PC-9 (cell line): Measurements from ENCODE around the gene LZTS3. TPM values are rescaled to one million over a fixed set of nuclear protein-coding genes. Genes with fewer than 3 reads are reported as not detected.
"Not testable (repeated sequence)": the region's sequence is repeated elsewhere in the genome, so short reads cannot be mapped to it uniquely, and the experiment has no call there.

Experiments used
- BruUV-seq: library from RNA; stranded (reverse); fragments of 400-500 nt; replicated peaks from 2 replicates; lab custom pipeline; 2021; lab: Mats Ljungman, UMichigan
- CTCF ChIA-PET: fragments of 300-600 bp; sonication (Branson Sonifier 250); formaldehyde crosslinking; loops from one replicate; lab custom pipeline; 2022; ENCODE audit warnings: antibody characterized with exemption; lab: Charles Lee
- POLR2A ChIA-PET: fragments of 300-600 bp; sonication (Branson Sonifier 250); formaldehyde crosslinking; loops from one replicate; lab custom pipeline; 2022; ENCODE audit warnings: antibody characterized with exemption; ENCODE audit not compliant: unreplicated experiment; lab: Charles Lee
- DNase-seq, 2 experiments: peaks; one replicate each; pipeline versions ENCODE4 v3.0.0 to v3.0.0-alpha.2; 2015 to 2022; ENCODE audit warnings: mixed read lengths in 1 of 2
- H2AFZ ChIP-seq: fragments of 200-600 bp; sonication (generic); 2 replicates; pipeline ENCODE4 v1.8.1; 2017; ENCODE audit warnings: antibody characterized with exemption
- H3F3A ChIP-seq: fragments of 200-600 bp; sonication (generic); 2 replicates; pipeline ENCODE4 v1.8.1; 2017; ENCODE audit warnings: antibody characterized with exemption, mild to moderate bottlenecking, low read depth; ENCODE audit not compliant: insufficient read depth
- H3K27ac ChIP-seq: fragments of 200-600 bp; sonication (generic); 2 replicates; pipeline ENCODE4 v1.6.1; 2016; ENCODE audit warnings: mixed run types
- H3K27me3 ChIP-seq: fragments of 200-600 bp; sonication (generic); 2 replicates; pipeline ENCODE4 v1.6.1; 2016; ENCODE audit warnings: low read depth, mixed run types; ENCODE audit not compliant: insufficient read depth
- H3K36me3 ChIP-seq: fragments of 200-600 bp; sonication (generic); 2 replicates; pipeline ENCODE4 v1.6.1; 2016; ENCODE audit warnings: low read depth, mixed run types
- H3K4me1 ChIP-seq: fragments of 200-600 bp; sonication (generic); replicated peaks from 2 replicates; pipeline ENCODE4 v1.6.1; 2016; ENCODE audit warnings: mixed run types; ENCODE audit not compliant: insufficient read depth
- H3K4me2 ChIP-seq: fragments of 200-600 bp; sonication (generic); 2 replicates; pipeline ENCODE4 v1.6.1; 2017; ENCODE audit warnings: mixed run types
- H3K4me3 ChIP-seq: fragments of 200-600 bp; sonication (generic); 2 replicates; pipeline ENCODE4 v1.6.1; 2016; ENCODE audit warnings: mixed run types
- H3K79me2 ChIP-seq: fragments of 200-600 bp; sonication (generic); 2 replicates; pipeline ENCODE4 v1.6.1; 2017; ENCODE audit warnings: low read depth, mixed run types
- H3K9me2 ChIP-seq: fragments of 200-600 bp; sonication (generic); 2 replicates; pipeline ENCODE4 v1.8.1; 2017; ENCODE audit warnings: mild to moderate bottlenecking; ENCODE audit not compliant: insufficient read depth
- H3K9me3 ChIP-seq: fragments of 200-600 bp; sonication (generic); 2 replicates; pipeline ENCODE4 v1.8.1; 2016; ENCODE audit warnings: low read depth; ENCODE audit not compliant: insufficient read depth
- H4K20me1 ChIP-seq: fragments of 200-600 bp; sonication (generic); 2 replicates; pipeline ENCODE4 v1.8.1; 2017; ENCODE audit not compliant: insufficient read depth
- CTCF ChIP-seq: fragments of 200-600 bp; sonication (generic); conservative IDR thresholded peaks from 2 replicates; pipeline ENCODE4 v1.6.1; 2017; ENCODE audit warnings: mixed run types, antibody characterized with exemption, mild to moderate bottlenecking, moderate library complexity
- EZH2 ChIP-seq: fragments of 200-600 bp; sonication (generic); IDR thresholded peaks from 2 replicates; pipeline ENCODE4 v1.8.0; 2017; ENCODE audit warnings: antibody characterized with exemption, low read depth
- intact Hi-C: fragments of 100-400 bp; cut with micrococcal nuclease; formaldehyde crosslinking; loops from one replicate; pipeline ENCODE4 v1.10.0; 2022; ENCODE audit not compliant: unreplicated experiment
- total RNA-seq: library from RNA; stranded (reverse); gene quantifications from 2 replicates; pipeline ENCODE4 v1.2.3, GENCODE V29; 2021

Gene LZTS3
- total RNA-seq, 1 experiment from 2014 or later, result 10.4 TPM

- H3K9me3 ChIP-seq, result no peaks in the 10 kb centered on the region
- POLR2A ChIA-PET, result no interaction called here
- H3K4me2 ChIP-seq, result no peak overlapping the region
- H3K9me2 ChIP-seq, result no peaks in the 10 kb centered on the region
- H3K4me3 ChIP-seq, result no peak overlapping the region
- 0 out of 2 replicates have a peak, but pooled peaks cover 2% of the 10 kb centered on the region for H3K4me1 ChIP-seq
- no peaks in the 10 kb centered on the region for H3F3A ChIP-seq
- no peaks in the 10 kb centered on the region for H3K27me3 ChIP-seq
- no peaks in the 10 kb centered on the region for H4K20me1 ChIP-seq
- CTCF ChIA-PET, result interaction anchor here (0.5 kb wide), 1 partner anchor 155 kb away, joined by 6 read pairs; no protein-coding TSS in a partner anchor
- no peak overlapping the region for H2AFZ ChIP-seq
- TF ChIP-seq CTCF, result no peak
- no peak for TF ChIP-seq EZH2
- intact Hi-C loops, result no loop called here
- H3K27ac ChIP-seq, result no peak overlapping the region
- H3K36me3 ChIP-seq, result no peaks in the 10 kb centered on the region
- no peak for DNase-seq
- BruUV-seq, result no TSS peak
- no peaks in the 10 kb centered on the region for H3K79me2 ChIP-seq
These were observed 44.9 kb downstream of the LZTS3 start for GRCh38 chr20:3128275-3128984.

GRCh38 chr20:3126527-3126859 is 46.9 kb downstream of the LZTS3 start:
- no peak overlapping the region for H3K27ac ChIP-seq
- TF ChIP-seq EZH2, result no peak
- TF ChIP-seq CTCF, result no peak
- no peak overlapping the region for H2AFZ ChIP-seq
- no peaks in the 10 kb centered on the region for H3K9me2 ChIP-seq
- CTCF ChIA-PET, result no interaction called here
- DNase-seq, result no peak
- no peaks in the 10 kb centered on the region for H3K36me3 ChIP-seq
- H3K79me2 ChIP-seq, result no peaks in the 10 kb centered on the region
- no peaks in the 10 kb centered on the region for H3F3A ChIP-seq
- POLR2A ChIA-PET, result no interaction called here
- no peaks in the 10 kb centered on the region for H3K9me3 ChIP-seq
- BruUV-seq, result no TSS peak
- H3K4me1 ChIP-seq, result 0 out of 2 replicates have a peak, but pooled peaks cover 7% of the 10 kb centered on the region
- intact Hi-C loops, result no loop called here
- no peaks in the 10 kb centered on the region for H4K20me1 ChIP-seq
- H3K4me3 ChIP-seq, result no peak overlapping the region
- H3K27me3 ChIP-seq, result no peaks in the 10 kb centered on the region
- H3K4me2 ChIP-seq, result no peak overlapping the region

- H3K27me3 ChIP-seq, intact Hi-C loops, H3K4me3 ChIP-seq, H3K36me3 ChIP-seq, H2AFZ ChIP-seq, H4K20me1 ChIP-seq, H3K4me1 ChIP-seq, CTCF ChIA-PET, BruUV-seq, H3K9me2 ChIP-seq, H3K79me2 ChIP-seq, H3K4me2 ChIP-seq, DNase-seq, H3F3A ChIP-seq, H3K9me3 ChIP-seq, POLR2A ChIA-PET, H3K27ac ChIP-seq: not testable (repeated sequence)
These were observed 47.4 kb downstream of the LZTS3 start for GRCh38 chr20:3125776-3126526.

- POLR2A ChIA-PET, BruUV-seq, H3K27me3 ChIP-seq, H4K20me1 ChIP-seq, H2AFZ ChIP-seq, H3K9me3 ChIP-seq, CTCF ChIA-PET, H3K9me2 ChIP-seq, H3K4me2 ChIP-seq, intact Hi-C loops, H3K79me2 ChIP-seq, DNase-seq, H3K27ac ChIP-seq, H3K4me1 ChIP-seq, H3F3A ChIP-seq, H3K4me3 ChIP-seq, H3K36me3 ChIP-seq: not testable (repeated sequence)
These were observed 48.4 kb downstream of the LZTS3 start for GRCh38 chr20:3124773-3125560.

GRCh38 chr20:3124163-3124562 is 49.2 kb downstream of the LZTS3 start:
- CTCF ChIA-PET, H3K4me2 ChIP-seq, H4K20me1 ChIP-seq, H3K9me2 ChIP-seq, H3K36me3 ChIP-seq, POLR2A ChIA-PET, H3K27me3 ChIP-seq, H3K27ac ChIP-seq, H3K79me2 ChIP-seq, H2AFZ ChIP-seq, H3K4me3 ChIP-seq, intact Hi-C loops, H3F3A ChIP-seq, H3K9me3 ChIP-seq, DNase-seq, BruUV-seq, H3K4me1 ChIP-seq: not testable (repeated sequence)
